Kasumi-1 (cell line): ENCODE measurements around the gene ELP4.

Experiments
- DNase-seq, 2 experiments: peaks; one replicate each; lab custom pipeline; 2025; lab: John Stamatoyannopoulos, UW

ELP4 gene

GRCh38 chr11:31800398-31801265, 291.1 kb downstream of the ELP4 start:
- DNase-seq: no peak

- no peak for DNase-seq
Measured at GRCh38 chr11:31801298-31801702, 291.7 kb downstream of the ELP4 start.

GRCh38 chr11:31802000-31802551, 292.5 kb downstream of the ELP4 start:
- no peak for DNase-seq

- DNase-seq: no peak
Measured at GRCh38 chr11:31802609-31802989, 293.0 kb downstream of the ELP4 start.

GRCh38 chr11:31802990-31803812, 293.6 kb downstream of the ELP4 start:
- no peak for DNase-seq

GRCh38 chr11:31803813-31804311, 294.3 kb downstream of the ELP4 start:
- peak in 1 of 2 experiments; percentile 37 for DNase-seq

GRCh38 chr11:31804312-31805036, 294.9 kb downstream of the ELP4 start:
- peak in 1 of 2 experiments; percentile 32 for DNase-seq

GRCh38 chr11:31805037-31805628, 295.6 kb downstream of the ELP4 start:
- no peak for DNase-seq

GRCh38 chr11:31805629-31806185, 296.1 kb downstream of the ELP4 start:
- no peak for DNase-seq

- DNase-seq: no peak
Measured at GRCh38 chr11:31806186-31806927, 296.8 kb downstream of the ELP4 start.

- DNase-seq: no peak
Measured at GRCh38 chr11:31806928-31807798, 297.6 kb downstream of the ELP4 start.

GRCh38 chr11:31807799-31808667, 298.5 kb downstream of the ELP4 start:
- DNase-seq: no peak

GRCh38 chr11:31808721-31809540, 299.4 kb downstream of the ELP4 start:
- no peak for DNase-seq

- DNase-seq: no peak
Measured at GRCh38 chr11:31809541-31809856, 299.9 kb downstream of the ELP4 start.

GRCh38 chr11:31809857-31810778, 300.6 kb downstream of the ELP4 start:
- peak; percentile 31 to 34 for DNase-seq
